ENCODE data around the gene GOLM1. TPM values are rescaled to one million over a fixed set of nuclear protein-coding genes. Genes with fewer than 3 reads are reported as not detected.
A peak's percentile ranks its signal among the peaks of the same experiment; 100 is the strongest.

The GOLM1 gene
- total RNA-seq, 3 donors from 2014 or later (not counting 1 experiment from before 2014, with no cell fraction given): 12.9 to 24.4 (median 20.2) TPM

- intact Hi-C loops (cut with micrococcal nuclease): no loop called here
- TF ChIP-seq, protein P1, sequence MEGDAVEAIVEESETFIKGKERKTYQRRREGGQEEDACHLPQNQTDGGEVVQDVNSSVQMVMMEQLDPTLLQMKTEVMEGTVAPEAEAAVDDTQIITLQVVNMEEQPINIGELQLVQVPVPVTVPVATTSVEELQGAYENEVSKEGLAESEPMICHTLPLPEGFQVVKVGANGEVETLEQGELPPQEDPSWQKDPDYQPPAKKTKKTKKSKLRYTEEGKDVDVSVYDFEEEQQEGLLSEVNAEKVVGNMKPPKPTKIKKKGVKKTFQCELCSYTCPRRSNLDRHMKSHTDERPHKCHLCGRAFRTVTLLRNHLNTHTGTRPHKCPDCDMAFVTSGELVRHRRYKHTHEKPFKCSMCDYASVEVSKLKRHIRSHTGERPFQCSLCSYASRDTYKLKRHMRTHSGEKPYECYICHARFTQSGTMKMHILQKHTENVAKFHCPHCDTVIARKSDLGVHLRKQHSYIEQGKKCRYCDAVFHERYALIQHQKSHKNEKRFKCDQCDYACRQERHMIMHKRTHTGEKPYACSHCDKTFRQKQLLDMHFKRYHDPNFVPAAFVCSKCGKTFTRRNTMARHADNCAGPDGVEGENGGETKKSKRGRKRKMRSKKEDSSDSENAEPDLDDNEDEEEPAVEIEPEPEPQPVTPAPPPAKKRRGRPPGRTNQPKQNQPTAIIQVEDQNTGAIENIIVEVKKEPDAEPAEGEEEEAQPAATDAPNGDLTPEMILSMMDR (IDR thresholded peaks at IDR 0.05): no peak
- Mint-ChIP-seq H3K27ac (no peak overlapping the region), H3K36me3 (no peaks in the 10 kb centered on the region), H3K4me3 (no peak overlapping the region), H3K4me1 (peaks cover 1 to 10% of the 10 kb centered on the region in 2 donors), H3K9me3 (no peaks in the 10 kb centered on the region), H3K27me3 (ENCODE audit: low read depth in 2 of 2) (no peaks in the 10 kb centered on the region)
- peak in 1 of 3 donors; percentile 49 for ATAC-seq
- Histone ChIP-seq H3K27me3 (ENCODE audit: control insufficient read depth, insufficient read depth, low read length) (no peaks in the 10 kb centered on the region), H3K27ac (ENCODE audit: low read length) (no peak overlapping the region), H3K4me1 (ENCODE audit: control insufficient read depth, insufficient read depth, low read length) (peaks cover 8% of the 10 kb centered on the region), H3K4me3 (ENCODE audit: low read length) (no peak overlapping the region), H3K36me3 (ENCODE audit: control insufficient read depth, insufficient read depth, low read length) (no peaks in the 10 kb centered on the region), H3K9me3 (ENCODE audit: control insufficient read depth, insufficient read depth, low read length) (no peaks in the 10 kb centered on the region)
- WGBS (ENCODE audit: insufficient coverage): 84% methylated on average over 7 of the region's 7 CpGs
- no peak for DNase-seq
Measured at GRCh38 chr9:86069206-86069869, 30.0 kb downstream of the GOLM1 start.

GRCh38 chr9:86064220-86064619 is 35.1 kb downstream of the GOLM1 start:
- WGBS (ENCODE audit: insufficient coverage): 96% methylated on average over 2 of the region's 2 CpGs
- no peaks in the 10 kb centered on the region for H3K9me3 Mint-ChIP-seq
- no peaks in the 10 kb centered on the region for H3K36me3 Mint-ChIP-seq
- Histone ChIP-seq H3K4me1 (ENCODE audit: control insufficient read depth, insufficient read depth, low read length) (no peaks in the 10 kb centered on the region), H3K36me3 (ENCODE audit: control insufficient read depth, insufficient read depth, low read length) (no peaks in the 10 kb centered on the region), H3K27me3 (ENCODE audit: control insufficient read depth, insufficient read depth, low read length) (no peaks in the 10 kb centered on the region), H3K27ac (ENCODE audit: low read length) (no peak overlapping the region), H3K9me3 (ENCODE audit: control insufficient read depth, insufficient read depth, low read length) (no peaks in the 10 kb centered on the region), H3K4me3 (ENCODE audit: low read length) (no peak overlapping the region)
- TF ChIP-seq, protein P1 (IDR thresholded peaks at IDR 0.05): no peak
- peaks cover 0 to 3% of the 10 kb centered on the region in 2 donors for H3K27me3 Mint-ChIP-seq (ENCODE audit: low read depth in 2 of 2)
- no peak overlapping the region for H3K27ac Mint-ChIP-seq
- ATAC-seq (no peak), DNase-seq (no peak)
- no peak overlapping the region for H3K4me3 Mint-ChIP-seq
- no peaks in the 10 kb centered on the region for H3K4me1 Mint-ChIP-seq
- intact Hi-C loops (cut with micrococcal nuclease): no loop called here

DNA sequence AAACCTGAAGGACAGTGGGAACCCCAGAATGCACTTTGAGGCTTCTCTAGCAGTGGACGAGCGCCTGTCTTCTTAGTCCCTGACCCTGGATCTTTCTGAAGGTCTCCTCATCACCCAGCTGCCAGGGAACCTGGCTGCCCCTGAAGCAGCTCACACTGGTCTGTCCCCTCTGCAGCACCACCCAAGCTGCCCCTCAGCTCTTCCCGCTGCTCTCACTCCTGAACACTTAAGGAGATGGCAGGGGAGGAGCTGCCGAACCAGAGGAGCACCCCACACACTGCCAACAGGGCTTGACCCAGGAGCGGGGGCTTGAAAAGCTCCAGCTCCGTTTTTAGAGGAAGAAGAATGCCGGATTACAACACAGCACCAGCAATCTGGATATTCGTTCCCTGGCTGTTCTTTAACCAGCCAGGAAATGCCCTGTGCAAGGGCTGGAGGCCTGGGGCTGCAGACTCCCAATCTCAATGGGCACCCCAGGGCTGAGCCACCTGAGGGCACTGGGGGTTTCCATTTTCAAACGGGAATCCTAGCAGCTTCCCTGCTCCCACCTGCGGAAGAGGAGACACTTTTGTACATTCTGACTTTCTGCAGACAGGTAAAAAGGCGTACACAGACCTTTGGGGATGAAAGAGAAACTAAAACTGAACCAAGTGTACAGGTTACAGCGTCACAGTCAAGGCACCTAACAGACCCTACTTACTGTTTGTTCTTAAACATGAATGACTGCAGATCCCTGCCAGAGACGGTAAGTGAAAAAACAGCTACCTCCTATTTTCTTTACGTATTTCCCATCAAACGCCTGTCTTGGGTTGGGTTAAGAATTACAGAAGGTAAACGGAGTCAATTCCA is 36.3 kb downstream of the GOLM1 start:
- no peak overlapping the region for H3K4me3 ChIP-seq (ENCODE audit: low read length)
- H3K4me1 ChIP-seq (ENCODE audit: control insufficient read depth, insufficient read depth, low read length): no peaks in the 10 kb centered on the region
- H3K4me1 Mint-ChIP-seq: no peaks in the 10 kb centered on the region
- no peak for DNase-seq
- no peak overlapping the region for H3K4me3 Mint-ChIP-seq
- intact Hi-C loops (cut with micrococcal nuclease): no loop called here
- no peak for ATAC-seq
- peaks cover 0 to 3% of the 10 kb centered on the region in 2 donors for H3K27me3 Mint-ChIP-seq (ENCODE audit: low read depth in 2 of 2)
- H3K27ac Mint-ChIP-seq: no peak overlapping the region
- WGBS (ENCODE audit: insufficient coverage): 85% methylated on average over 14 of the region's 16 CpGs
- no peaks in the 10 kb centered on the region for H3K27me3 ChIP-seq (ENCODE audit: control insufficient read depth, insufficient read depth, low read length)
- no peak overlapping the region for H3K27ac ChIP-seq (ENCODE audit: low read length)
- H3K36me3 ChIP-seq (ENCODE audit: control insufficient read depth, insufficient read depth, low read length): no peaks in the 10 kb centered on the region
- H3K9me3 ChIP-seq (ENCODE audit: control insufficient read depth, insufficient read depth, low read length): no peaks in the 10 kb centered on the region
- TF ChIP-seq, protein P1 (IDR thresholded peaks at IDR 0.05): no peak
- no peaks in the 10 kb centered on the region for H3K9me3 Mint-ChIP-seq
- H3K36me3 Mint-ChIP-seq: no peaks in the 10 kb centered on the region
